ENCODE data around the gene CDSN. TPM values are rescaled to one million over a fixed set of nuclear protein-coding genes. Genes with fewer than 3 reads are reported as not detected.
"Not testable (repeated sequence)": the region's sequence is repeated elsewhere in the genome, so short reads cannot be mapped to it uniquely, and the experiment has no call there.

Gene CDSN
- polyA plus RNA-seq, 10 donors = not detected

DNA sequence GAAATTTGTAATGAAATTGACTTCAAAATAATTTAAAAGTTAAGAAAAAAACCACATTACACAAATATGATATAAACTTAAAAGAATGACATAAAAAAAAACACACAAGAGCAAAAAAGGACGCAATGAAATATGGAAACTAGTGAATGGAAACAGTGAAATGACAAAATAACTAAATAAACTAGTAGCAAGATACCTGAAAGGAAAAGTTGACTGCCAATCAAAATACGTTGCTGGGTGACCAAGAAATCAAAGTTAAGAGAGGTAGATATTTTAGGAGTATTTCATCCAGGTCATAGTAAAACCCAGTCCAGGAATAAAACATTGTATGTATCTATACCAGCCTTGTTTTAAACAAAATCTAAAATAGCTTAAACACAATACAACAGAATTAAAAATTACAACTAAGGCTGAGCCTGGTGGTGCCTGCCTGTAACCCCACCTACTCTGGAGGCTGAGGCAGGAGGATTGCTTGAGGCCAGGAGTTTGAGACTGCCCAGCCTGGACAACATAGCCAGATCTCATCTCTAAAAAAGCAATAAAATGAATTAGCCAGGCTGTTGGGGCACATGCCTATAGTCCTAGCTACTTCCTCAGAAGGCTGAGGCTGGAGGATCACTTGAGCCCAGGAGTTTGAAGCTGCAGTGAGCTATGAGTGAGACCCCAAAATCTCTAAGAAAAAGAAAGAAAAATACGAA lies 29.8 kb downstream of the CDSN start:
- DNase-seq = no peak

DNA sequence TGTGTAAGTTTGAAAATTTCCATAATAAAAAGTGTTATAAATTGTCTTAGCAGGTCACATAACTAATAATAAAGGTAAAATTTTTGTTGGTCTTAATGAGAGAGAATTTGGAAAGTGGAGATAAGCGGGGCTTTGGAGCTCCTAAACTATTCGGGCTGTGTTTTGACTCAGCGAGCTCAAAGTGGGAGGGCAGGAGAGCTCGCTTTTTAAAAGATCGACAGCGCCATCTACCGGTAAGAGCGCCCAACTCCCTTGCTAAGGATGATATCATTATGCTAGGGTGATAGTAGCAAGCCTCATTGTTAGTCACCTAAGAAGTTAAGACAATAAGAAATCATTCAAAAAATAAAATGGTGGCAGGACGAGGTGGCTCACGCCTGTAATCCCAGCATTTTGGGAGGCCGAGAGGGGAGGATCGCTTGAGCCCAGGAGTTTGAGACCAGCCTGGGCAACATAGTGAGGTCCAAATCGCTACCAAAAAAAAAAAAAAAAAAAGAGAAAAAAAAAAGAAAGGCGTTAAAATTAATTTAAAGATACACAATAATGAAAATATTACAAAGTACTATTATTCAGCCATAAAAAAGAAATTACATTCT lies 32.7 kb downstream of the CDSN start:
- peak; percentile 88 to 91 (median 91) for DNase-seq

GRCh38 chr6:31086788-31087440 lies 33.3 kb downstream of the CDSN start:
- DNase-seq = peak in 1 of 3 donors; percentile 37

DNA sequence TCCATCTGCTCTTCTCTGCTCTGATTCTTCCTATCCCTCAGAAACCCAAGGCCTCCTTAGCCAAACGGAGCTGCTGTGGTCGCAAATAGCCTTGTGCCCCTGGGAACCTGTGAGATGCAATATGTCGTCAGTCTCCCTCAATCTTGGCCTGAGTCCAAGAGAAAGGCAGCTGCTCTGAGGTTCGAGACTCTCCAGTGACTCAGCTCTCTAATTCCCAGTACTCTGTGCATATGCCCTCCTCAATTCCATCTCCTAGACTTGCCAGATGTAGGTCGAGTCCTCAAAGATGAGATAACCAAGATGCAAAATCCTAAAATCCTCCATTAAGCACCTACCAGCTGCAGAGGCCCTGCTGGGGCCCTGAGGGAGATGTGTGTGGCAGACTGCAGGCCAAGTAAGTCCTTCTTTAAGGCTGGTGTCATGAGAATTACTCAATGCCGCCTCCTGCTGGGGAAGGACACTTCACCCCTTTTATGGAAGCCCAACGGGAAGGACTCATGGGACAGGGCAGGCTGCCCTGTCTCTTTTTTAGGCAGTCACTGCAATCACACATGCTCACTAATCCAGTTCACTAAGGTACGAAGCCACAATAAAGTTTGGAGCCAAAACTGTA lies 36.4 kb downstream of the CDSN start:
- peak; percentile 27 to 69 (median 39) for DNase-seq

- DNase-seq = no peak
These were observed 38.4 kb downstream of the CDSN start for GRCh38 chr6:31081872-31082271.

- peak; percentile 53 to 81 (median 67) for DNase-seq
These were observed 40.5 kb downstream of the CDSN start for GRCh38 chr6:31079656-31080261.

GRCh38 chr6:31076611-31077010 lies 43.6 kb downstream of the CDSN start:
- no peak for DNase-seq

GRCh38 chr6:31075528-31075927 lies 44.7 kb downstream of the CDSN start:
- no peak for DNase-seq

GRCh38 chr6:31074401-31074800 lies 45.8 kb downstream of the CDSN start:
- DNase-seq = no peak

DNA sequence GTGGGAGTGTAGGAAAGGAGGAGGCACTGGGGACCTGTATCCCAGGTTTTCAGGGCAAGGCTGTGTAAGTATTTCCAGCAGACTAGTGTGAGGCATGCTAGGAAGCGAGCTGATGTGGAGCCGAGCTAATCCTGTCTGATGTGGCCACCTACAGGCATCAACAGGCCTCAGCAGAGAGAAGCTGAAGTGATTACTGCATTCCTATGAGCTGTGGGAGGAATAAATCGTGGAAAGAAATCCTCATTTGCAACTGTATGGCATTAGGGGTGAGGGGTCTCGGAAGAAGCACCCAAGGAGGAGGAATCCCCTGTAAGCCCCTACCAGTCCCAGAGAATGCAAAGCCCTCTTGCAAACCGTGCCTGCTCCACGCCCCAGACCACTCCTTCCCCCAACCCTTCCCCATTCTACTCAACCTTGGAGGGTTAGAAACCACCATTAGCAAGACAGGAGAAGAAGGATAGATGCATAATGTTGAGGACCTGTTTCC lies 49.5 kb downstream of the CDSN start:
- peak; percentile 47 to 75 (median 55) for DNase-seq

GRCh38 chr6:31068669-31069340 lies 51.4 kb downstream of the CDSN start:
- DNase-seq = peak; percentile 62 to 81 (median 68)

- DNase-seq = not testable (repeated sequence)
These were observed 52.2 kb downstream of the CDSN start for GRCh38 chr6:31067891-31068668.

DNA sequence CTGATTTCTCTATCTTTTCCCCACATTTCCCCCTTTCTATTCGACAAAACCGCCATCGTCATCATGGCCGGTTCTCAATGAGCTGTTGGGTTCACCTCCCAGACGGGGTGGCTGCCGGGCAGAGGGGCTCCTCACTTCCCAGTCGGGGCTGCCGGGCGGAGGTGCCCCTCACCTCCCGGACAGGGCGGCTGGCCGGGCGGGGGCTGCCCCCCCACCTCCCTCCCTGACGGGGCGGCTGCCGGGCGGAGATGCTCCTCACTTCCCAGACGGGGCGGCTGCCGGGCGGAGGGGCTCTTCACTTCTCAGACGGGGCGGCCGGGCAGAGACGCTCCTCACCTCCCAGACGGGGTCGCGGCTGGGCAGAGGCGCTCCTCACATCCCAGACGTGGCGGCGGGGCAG lies 53.2 kb downstream of the CDSN start:
- not testable (repeated sequence) for DNase-seq

DNA sequence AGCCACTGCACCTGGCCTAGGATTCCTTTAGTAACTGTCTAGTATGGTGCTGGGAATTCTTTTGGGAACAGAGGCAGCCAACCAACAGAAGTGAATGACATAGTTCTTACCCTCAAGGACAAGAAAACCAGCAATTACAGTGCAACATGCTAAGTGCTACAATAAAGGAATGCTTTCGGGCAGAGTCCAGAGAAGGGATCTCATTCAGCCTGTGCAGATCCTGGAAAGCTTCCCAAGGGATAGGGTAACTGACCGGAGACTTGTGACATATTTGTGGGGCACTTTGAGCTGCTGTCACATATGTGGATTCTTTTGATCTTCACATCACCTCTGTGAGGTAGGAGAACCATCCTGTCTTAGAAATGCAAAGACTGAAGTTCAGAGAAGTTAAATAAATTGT lies 54.7 kb downstream of the CDSN start:
- DNase-seq = no peak

Other genes with a start within 250 kb of the CDSN start
- 10 to 100 TPM; 44.6 to 78.1 (median 50.8) TPM for gene DDR1, start 235.9 kb downstream of the CDSN start, polyA plus RNA-seq (ENCODE audit: insufficient read length in 10 of 10)
- 10 to 100 TPM; 18.8 to 29.7 (median 21.6) TPM for gene GTF2H4, start 212.2 kb downstream of the CDSN start, polyA plus RNA-seq (ENCODE audit: insufficient read length in 10 of 10)
- 10 to 100 TPM; 16.8 to 32.5 (median 25.2) TPM for gene VARS2, start 206.2 kb downstream of the CDSN start, polyA plus RNA-seq (ENCODE audit: insufficient read length in 10 of 10)
- under 1 TPM in 1 of 10 donors, not detected in 9; 0.29 TPM for gene SFTA2, start 188.3 kb downstream of the CDSN start, polyA plus RNA-seq (ENCODE audit: insufficient read length in 10 of 10)
- gene MUCL3, start 179.5 kb downstream of the CDSN start, polyA plus RNA-seq (ENCODE audit: insufficient read length in 10 of 10) = under 1 TPM in 2 of 10 donors, not detected in 8; 0.04 to 0.05 TPM
- gene MUC21, start 136.7 kb downstream of the CDSN start, polyA plus RNA-seq (ENCODE audit: insufficient read length in 10 of 10) = not detected
- 1 to 10 TPM in 1 of 10 donors, under 1 TPM in 1, not detected in 8; 0.04 to 1.2 TPM for gene MUC22, start 110.0 kb downstream of the CDSN start, polyA plus RNA-seq (ENCODE audit: insufficient read length in 10 of 10)
- not detected for gene C6orf15, start 7.9 kb downstream of the CDSN start, polyA plus RNA-seq (ENCODE audit: insufficient read length in 10 of 10)
- gene PSORS1C1, start 5.6 kb downstream of the CDSN start, polyA plus RNA-seq (ENCODE audit: insufficient read length in 10 of 10) = 1 to 10 TPM in 7 of 10 donors, under 1 TPM in 3; 0.12 to 2.1 (median 1.1) TPM
- under 1 TPM in 3 of 10 donors, not detected in 7; 0.14 to 0.27 (median 0.15) TPM for gene PSORS1C2, start 18.6 kb upstream of the CDSN start, polyA plus RNA-seq (ENCODE audit: insufficient read length in 10 of 10)
- gene CCHCR1, start 37.4 kb upstream of the CDSN start, polyA plus RNA-seq (ENCODE audit: insufficient read length in 10 of 10) = 10 to 100 TPM; 11.0 to 18.4 (median 13.5) TPM
- 10 to 100 TPM in 9 of 10 donors, 1 to 10 TPM in 1; 9.2 to 18.9 (median 11.9) TPM for gene TCF19, start 38.1 kb upstream of the CDSN start, polyA plus RNA-seq (ENCODE audit: insufficient read length in 10 of 10)
- gene POU5F1, start 50.2 kb upstream of the CDSN start, polyA plus RNA-seq (ENCODE audit: insufficient read length in 10 of 10) = 1 to 10 TPM in 3 of 10 donors, under 1 TPM in 6, not detected in 1; 0.41 to 3.4 (median 0.71) TPM
- gene HLA-C, start 151.6 kb upstream of the CDSN start, polyA plus RNA-seq (ENCODE audit: insufficient read length in 10 of 10) = 100 to 1,000 TPM in 1 of 10 donors, 10 to 100 TPM in 9; 38.7 to 119 (median 47.7) TPM
- 100 to 1,000 TPM; 114 to 299 (median 141) TPM for gene HLA-B, start 236.7 kb upstream of the CDSN start, polyA plus RNA-seq (ENCODE audit: insufficient read length in 10 of 10)